Epithelial cell of esophagus (primary cell): Measurements from ENCODE around the gene INPP5A.

Experiments used
- DNase-seq: peaks from one replicate; pipeline ENCODE4 v3.0.0; 2010; ENCODE audit warnings: low read depth
- H3K4me3 ChIP-seq: 2 replicates; pipeline ENCODE4 v1.5.1; 2011; ENCODE audit warnings: mild to moderate bottlenecking, low read length, control low read depth
- TF ChIP-seq, protein P1 (sequence below): IDR thresholded peaks from 2 replicates; pipeline ENCODE4 v1.5.1; 2011; ENCODE audit warnings: low read depth, mild to moderate bottlenecking, low read length, control low read depth, inconsistent platforms; ENCODE audit not compliant: insufficient read depth; ENCODE audit errors: missing control alignments

Gene INPP5A

GRCh38 chr10:132657127-132657706 lies 119.6 kb downstream of the INPP5A start:
- TF ChIP-seq, protein P1, sequence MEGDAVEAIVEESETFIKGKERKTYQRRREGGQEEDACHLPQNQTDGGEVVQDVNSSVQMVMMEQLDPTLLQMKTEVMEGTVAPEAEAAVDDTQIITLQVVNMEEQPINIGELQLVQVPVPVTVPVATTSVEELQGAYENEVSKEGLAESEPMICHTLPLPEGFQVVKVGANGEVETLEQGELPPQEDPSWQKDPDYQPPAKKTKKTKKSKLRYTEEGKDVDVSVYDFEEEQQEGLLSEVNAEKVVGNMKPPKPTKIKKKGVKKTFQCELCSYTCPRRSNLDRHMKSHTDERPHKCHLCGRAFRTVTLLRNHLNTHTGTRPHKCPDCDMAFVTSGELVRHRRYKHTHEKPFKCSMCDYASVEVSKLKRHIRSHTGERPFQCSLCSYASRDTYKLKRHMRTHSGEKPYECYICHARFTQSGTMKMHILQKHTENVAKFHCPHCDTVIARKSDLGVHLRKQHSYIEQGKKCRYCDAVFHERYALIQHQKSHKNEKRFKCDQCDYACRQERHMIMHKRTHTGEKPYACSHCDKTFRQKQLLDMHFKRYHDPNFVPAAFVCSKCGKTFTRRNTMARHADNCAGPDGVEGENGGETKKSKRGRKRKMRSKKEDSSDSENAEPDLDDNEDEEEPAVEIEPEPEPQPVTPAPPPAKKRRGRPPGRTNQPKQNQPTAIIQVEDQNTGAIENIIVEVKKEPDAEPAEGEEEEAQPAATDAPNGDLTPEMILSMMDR: no peak
- H3K4me3 ChIP-seq: no peak overlapping the region
- no peak for DNase-seq

DNA sequence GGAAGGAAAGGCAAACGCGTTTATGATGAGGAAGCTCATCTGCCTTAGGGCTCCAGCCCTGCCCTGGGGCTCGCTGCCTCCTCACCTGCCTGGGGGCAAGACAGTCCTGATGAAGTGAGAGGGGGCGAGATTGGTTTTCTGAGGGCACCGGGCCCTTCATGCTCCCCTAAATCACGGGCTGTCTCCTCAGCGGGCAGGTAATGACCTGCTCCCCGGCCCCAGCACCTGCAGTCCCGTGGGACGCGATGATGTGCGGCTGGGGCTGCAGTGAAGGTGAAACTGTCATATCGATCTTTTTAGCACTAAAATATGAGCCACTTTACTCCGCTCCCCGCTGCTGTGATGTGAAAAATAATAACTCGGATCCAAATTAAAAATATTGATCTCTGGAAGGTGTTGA lies 120.2 kb downstream of the INPP5A start:
- no peak for DNase-seq
- no peak overlapping the region for H3K4me3 ChIP-seq
- TF ChIP-seq, protein P1: no peak

DNA sequence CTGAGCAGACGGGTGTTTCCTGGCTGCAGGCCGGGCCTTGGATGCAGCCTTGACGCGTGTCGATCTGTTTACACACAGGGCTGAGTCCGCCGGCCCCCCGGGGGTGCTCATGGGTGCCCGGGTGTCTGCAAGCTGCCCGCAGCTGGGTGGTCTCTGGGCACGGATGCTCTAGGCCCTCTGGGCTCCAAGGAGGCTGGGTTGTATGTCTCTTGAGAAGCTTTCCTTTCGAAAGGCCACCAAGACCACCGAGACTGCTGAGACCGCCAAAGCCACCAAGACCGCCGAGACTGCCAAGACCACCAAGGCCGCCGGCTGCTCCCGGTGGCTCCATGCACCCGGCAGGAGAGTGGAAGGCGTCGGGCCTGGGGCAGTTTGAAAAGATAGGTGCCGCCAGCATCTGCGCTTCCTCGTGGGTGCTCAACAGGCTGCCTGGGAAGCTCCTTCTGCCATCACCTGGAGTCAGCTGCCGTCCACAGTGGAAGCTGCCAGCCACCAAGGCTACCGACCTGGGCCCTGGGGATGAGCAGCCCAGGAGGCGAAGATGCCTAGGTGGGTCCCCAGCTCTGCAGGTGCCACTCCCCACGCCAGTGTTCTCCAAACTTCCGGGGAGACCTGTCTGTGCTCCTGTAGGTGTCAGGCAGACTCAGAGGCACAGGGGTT lies 121.1 kb downstream of the INPP5A start:
- TF ChIP-seq, protein P1: no peak
- no peak for DNase-seq
- H3K4me3 ChIP-seq: no peak overlapping the region

- no peak for DNase-seq
- H3K4me3 ChIP-seq: no peak overlapping the region
- TF ChIP-seq, protein P1: no peak
Observed at GRCh38 chr10:132659206-132660091, 121.9 kb downstream of the INPP5A start.

DNA sequence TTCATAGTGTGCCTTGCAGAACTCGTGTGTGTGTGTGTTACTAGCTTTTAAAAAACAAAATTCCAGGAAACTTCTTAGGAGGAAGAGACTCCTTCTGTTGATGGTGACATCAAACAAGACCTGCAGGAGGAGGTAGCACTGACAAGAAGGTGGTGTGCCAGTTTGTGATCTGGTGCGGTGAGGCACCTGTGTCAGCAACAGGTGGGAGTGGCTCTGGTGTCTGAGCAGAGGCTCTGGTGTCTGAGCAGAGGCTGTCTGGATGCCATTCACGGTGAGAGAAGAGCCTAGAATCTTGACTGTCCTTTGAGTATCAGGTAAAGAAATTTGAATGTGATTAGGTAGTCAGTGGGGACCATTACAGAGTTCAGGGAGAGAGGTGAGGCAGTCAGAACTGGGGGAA lies 122.8 kb downstream of the INPP5A start:
- TF ChIP-seq, protein P1: no peak
- H3K4me3 ChIP-seq: no peak overlapping the region
- no peak for DNase-seq

DNA sequence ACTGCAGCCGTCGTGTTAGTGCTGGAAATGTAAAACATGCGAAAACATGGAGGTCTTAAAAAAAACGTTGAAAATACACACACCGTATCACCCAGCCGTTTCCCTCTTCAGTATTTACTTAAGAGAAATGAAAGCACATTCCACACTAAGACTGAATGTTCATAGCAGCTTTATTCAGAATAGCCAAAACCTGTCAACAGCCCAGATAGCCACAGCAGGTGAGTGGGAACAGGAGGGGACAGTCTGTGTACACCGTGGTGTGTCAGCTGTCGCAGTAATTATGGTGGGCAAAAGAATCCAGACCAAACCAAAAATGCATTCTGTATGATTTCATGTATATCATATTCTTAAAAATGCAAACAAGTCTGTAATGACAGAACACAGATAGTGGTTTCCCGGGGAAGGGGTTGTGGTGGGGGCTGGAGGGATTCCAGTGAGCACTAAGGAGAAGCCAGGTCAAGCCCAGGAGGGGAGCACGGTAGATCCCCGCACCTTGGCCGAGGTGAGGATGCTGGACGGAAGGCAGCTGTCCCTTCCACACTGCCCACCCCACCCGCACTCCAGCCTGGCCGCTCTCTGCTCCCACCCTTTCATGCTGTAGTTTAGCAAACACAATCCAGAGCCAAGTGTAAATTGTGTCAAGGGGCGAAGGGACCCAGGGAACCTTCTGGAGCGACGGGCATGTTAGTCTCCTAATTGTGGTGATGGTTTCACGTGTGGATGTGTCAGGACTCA lies 124.8 kb downstream of the INPP5A start:
- no peak for DNase-seq
- TF ChIP-seq, protein P1: no peak
- no peak overlapping the region for H3K4me3 ChIP-seq
